ENCODE data around the gene PIK3AP1.

- TF ChIP-seq EZH2 (IDR thresholded peaks at IDR 0.05; ENCODE audit: insufficient read depth, poor library complexity, severe bottlenecking), result no peak
- TF ChIP-seq EZH2phosphoT487 (IDR thresholded peaks at IDR 0.05; ENCODE audit: insufficient read depth, low read depth), result no peak
Measured at GRCh38 chr10:96598846-96599245, 121.5 kb downstream of the PIK3AP1 start.
